OCI-LY1 (cell line): Measurements from ENCODE around the gene MICALL2.

Experiments
- H2AFZ ChIP-seq: fragments of 200-600 bp; sonication (generic), shearing (Covaris generic); 2 replicates; pipeline ENCODE4 v1.6.0; 2014; ENCODE audit warnings: antibody characterized with exemption, mild to moderate bottlenecking, low read length
- H3F3A ChIP-seq: fragments of 200-600 bp; sonication (generic), shearing (Covaris generic); 2 replicates; pipeline ENCODE4 v1.6.0; 2014; ENCODE audit warnings: mild to moderate bottlenecking, antibody characterized with exemption, low read length, moderate library complexity; ENCODE audit not compliant: insufficient read depth
- H3K27ac ChIP-seq: fragments of 200-600 bp; sonication (generic); 2 replicates; pipeline ENCODE4 v1.5.1; 2014; ENCODE audit warnings: low read length, mixed run types, mild to moderate bottlenecking, low read depth; ENCODE audit not compliant: poor library complexity, severe bottlenecking
- H3K27me3 ChIP-seq: fragments of 200-600 bp; sonication (generic); 2 replicates; pipeline ENCODE4 v1.6.0; 2014; ENCODE audit warnings: antibody characterized with exemption, mild to moderate bottlenecking, low read length, moderate library complexity; ENCODE audit not compliant: insufficient read depth
- H3K36me3 ChIP-seq: fragments of 200-600 bp; sonication (generic); 2 replicates; pipeline ENCODE4 v1.6.1; 2014; ENCODE audit warnings: mild to moderate bottlenecking, antibody characterized with exemption, low read length, moderate library complexity, mixed read lengths; ENCODE audit not compliant: insufficient read depth
- H3K4me1 ChIP-seq: fragments of 200-600 bp; sonication (generic); 2 replicates; pipeline ENCODE4 v1.5.1; 2014; ENCODE audit warnings: mild to moderate bottlenecking, low read length, moderate library complexity; ENCODE audit not compliant: insufficient read depth, severe bottlenecking
- H3K4me2 ChIP-seq: fragments of 200-600 bp; sonication (generic), shearing (Covaris generic); 2 replicates; pipeline ENCODE4 v1.6.1; 2014; ENCODE audit warnings: low read length
- H3K4me3 ChIP-seq: fragments of 200-600 bp; sonication (generic); 2 replicates; pipeline ENCODE4 v1.5.1; 2014; ENCODE audit warnings: low read length, low read depth, mild to moderate bottlenecking, mixed read lengths; ENCODE audit not compliant: poor library complexity, severe bottlenecking
- H3K79me2 ChIP-seq: fragments of 200-600 bp; shearing (Covaris generic); 2 replicates; pipeline ENCODE4 v1.6.1; 2016; ENCODE audit warnings: mixed run types, low read length, mixed read lengths; ENCODE audit not compliant: insufficient read depth
- H3K9ac ChIP-seq: fragments of 200-600 bp; sonication (generic), shearing (Covaris generic); 2 replicates; pipeline ENCODE4 v1.6.1; 2014; ENCODE audit warnings: mild to moderate bottlenecking, low read length, mixed read lengths
- H3K9me2 ChIP-seq: fragments of 200-600 bp; sonication (generic), shearing (Covaris generic); 2 replicates; pipeline ENCODE4 v1.6.1; 2014; ENCODE audit warnings: low read depth, mild to moderate bottlenecking, low read length, mixed read lengths
- H3K9me3 ChIP-seq: fragments of 200-600 bp; shearing (Covaris generic); 2 replicates; pipeline ENCODE4 v1.6.1; 2014; ENCODE audit warnings: low read length, mixed read lengths
- H4K20me1 ChIP-seq: fragments of 200-600 bp; sonication (generic), shearing (Covaris generic); 2 replicates; pipeline ENCODE4 v1.6.0; 2016; ENCODE audit warnings: mild to moderate bottlenecking, low read length; ENCODE audit not compliant: insufficient read depth
- EZH2 ChIP-seq: fragments of 200-600 bp; sonication (generic), shearing (Covaris generic); IDR thresholded peaks from 2 replicates; pipeline ENCODE4 v1.8.0; 2017; ENCODE audit warnings: borderline replicate concordance, mixed run types, mild to moderate bottlenecking, antibody characterized with exemption, low read length, moderate library complexity, mixed read lengths
- TF ChIP-seq, protein P1 (sequence below): fragments of 200-600 bp; sonication (generic), shearing (Covaris generic); IDR thresholded peaks from 2 replicates; pipeline ENCODE4 v1.5.1; 2017; ENCODE audit warnings: mild to moderate bottlenecking, antibody characterized with exemption, low read length, moderate library complexity, mixed read lengths

MICALL2 gene

DNA sequence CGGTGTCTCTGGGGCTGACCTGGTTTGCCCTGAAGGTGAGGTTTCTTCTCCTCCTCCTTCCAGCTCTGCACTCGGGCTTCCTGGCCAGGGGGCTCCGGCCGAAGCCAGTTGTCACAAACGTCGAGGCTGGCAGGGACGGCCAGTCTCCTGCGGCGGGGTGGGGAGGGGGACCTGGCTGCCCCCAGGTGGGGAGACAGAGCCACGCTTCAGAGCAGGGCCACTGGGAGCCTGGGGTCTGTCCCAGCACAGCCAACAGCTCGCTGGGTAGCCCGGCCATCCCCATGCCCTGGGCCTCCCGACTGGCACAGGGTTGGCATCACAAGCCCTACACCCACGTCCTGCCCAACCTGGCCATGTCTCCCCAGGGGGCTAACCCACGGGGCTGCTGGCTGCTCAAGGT is 20.4 kb downstream of the MICALL2 start:
- no peak overlapping the region for H3K4me3 ChIP-seq
- H3K4me2 ChIP-seq = no peak overlapping the region
- H3K79me2 ChIP-seq = no peaks in the 10 kb centered on the region
- no peaks in the 10 kb centered on the region for H3F3A ChIP-seq
- no peak overlapping the region for H2AFZ ChIP-seq
- H3K9me3 ChIP-seq = no peaks in the 10 kb centered on the region
- H3K36me3 ChIP-seq = no peaks in the 10 kb centered on the region
- no peak overlapping the region for H3K9ac ChIP-seq
- no peaks in the 10 kb centered on the region for H3K9me2 ChIP-seq
- TF ChIP-seq EZH2 = no peak
- TF ChIP-seq, protein P1, sequence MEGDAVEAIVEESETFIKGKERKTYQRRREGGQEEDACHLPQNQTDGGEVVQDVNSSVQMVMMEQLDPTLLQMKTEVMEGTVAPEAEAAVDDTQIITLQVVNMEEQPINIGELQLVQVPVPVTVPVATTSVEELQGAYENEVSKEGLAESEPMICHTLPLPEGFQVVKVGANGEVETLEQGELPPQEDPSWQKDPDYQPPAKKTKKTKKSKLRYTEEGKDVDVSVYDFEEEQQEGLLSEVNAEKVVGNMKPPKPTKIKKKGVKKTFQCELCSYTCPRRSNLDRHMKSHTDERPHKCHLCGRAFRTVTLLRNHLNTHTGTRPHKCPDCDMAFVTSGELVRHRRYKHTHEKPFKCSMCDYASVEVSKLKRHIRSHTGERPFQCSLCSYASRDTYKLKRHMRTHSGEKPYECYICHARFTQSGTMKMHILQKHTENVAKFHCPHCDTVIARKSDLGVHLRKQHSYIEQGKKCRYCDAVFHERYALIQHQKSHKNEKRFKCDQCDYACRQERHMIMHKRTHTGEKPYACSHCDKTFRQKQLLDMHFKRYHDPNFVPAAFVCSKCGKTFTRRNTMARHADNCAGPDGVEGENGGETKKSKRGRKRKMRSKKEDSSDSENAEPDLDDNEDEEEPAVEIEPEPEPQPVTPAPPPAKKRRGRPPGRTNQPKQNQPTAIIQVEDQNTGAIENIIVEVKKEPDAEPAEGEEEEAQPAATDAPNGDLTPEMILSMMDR = no peak
- no peak overlapping the region for H3K27ac ChIP-seq
- H3K4me1 ChIP-seq = no peaks in the 10 kb centered on the region
- no peaks in the 10 kb centered on the region for H4K20me1 ChIP-seq
- H3K27me3 ChIP-seq = peaks cover 4% of the 10 kb centered on the region; the same call in 1 of the 2 replicates

DNA sequence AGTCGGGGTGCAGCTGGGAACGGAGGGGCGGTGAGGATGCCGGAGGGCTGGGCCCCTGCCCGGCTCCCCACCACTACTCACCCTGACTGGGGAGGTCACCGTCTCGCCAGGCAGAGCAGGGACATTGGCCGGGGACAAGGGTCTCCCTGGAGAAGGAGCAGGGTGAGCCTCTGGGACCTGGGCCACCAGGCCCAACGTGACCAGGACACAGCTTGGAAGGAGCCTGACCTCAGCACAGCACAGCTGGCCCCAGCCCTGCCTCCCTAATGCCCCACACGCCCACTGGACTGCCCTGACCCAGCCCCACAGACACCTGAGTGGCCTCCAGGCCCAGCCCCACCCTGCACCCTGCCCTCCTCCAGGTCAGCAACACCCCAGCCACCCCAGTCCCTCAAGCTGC is 21.1 kb downstream of the MICALL2 start:
- Histone ChIP-seq H3K36me3 (no peaks in the 10 kb centered on the region), H4K20me1 (no peaks in the 10 kb centered on the region), H3K4me1 (no peaks in the 10 kb centered on the region), H3K9me2 (no peaks in the 10 kb centered on the region), H3K9ac (no peak overlapping the region), H3K79me2 (no peaks in the 10 kb centered on the region), H3K27me3 (peaks cover 4% of the 10 kb centered on the region; the same call in 1 of the 2 replicates), H3K4me2 (no peak overlapping the region), H3K9me3 (no peaks in the 10 kb centered on the region), H2AFZ (no peak overlapping the region), H3F3A (no peaks in the 10 kb centered on the region), H3K27ac (no peak overlapping the region), H3K4me3 (no peak overlapping the region)
- TF ChIP-seq, protein P1 = no peak
- TF ChIP-seq EZH2 = no peak

DNA sequence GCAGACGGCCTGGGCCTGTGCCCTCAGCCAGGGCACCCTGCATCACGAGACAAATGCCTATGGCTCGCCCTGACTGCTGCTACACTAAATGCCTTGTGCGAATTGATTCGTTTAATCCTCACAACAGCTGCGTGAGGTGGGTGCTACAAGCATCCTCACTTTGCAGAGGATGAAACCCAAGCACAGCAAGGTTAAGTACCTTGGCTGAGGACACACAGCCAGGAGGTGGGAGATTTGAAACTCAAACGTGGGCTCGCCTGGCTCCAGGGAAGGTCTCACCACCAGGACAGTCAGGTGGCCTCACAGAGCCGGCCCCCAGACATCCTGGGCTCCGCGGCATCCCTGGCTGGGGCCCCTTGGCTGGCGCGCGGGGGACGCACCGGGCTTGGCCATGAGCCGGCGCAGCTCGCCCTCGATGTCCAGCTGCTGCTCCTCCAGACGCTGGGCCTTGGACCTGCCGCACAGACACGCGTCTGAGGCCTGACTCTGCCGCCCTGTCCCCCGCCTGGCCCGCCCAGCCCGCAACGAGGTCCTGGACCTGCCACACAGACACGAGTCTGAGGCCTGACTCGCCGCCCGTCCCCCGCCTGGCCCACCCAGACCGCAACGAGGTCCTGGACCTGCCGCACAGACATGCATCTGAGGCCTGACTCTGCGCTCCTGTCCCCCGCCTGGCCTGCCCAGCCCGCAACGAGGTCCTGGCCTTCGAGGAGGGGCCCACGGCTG is 22.0 kb downstream of the MICALL2 start:
- no peaks in the 10 kb centered on the region for H3K4me1 ChIP-seq
- no peaks in the 10 kb centered on the region for H3K36me3 ChIP-seq
- no peak for TF ChIP-seq EZH2
- TF ChIP-seq, protein P1 = no peak
- H3K9me3 ChIP-seq = no peaks in the 10 kb centered on the region
- peaks cover 4% of the 10 kb centered on the region; the same call in 1 of the 2 replicates for H3K27me3 ChIP-seq
- H3K9me2 ChIP-seq = no peaks in the 10 kb centered on the region
- no peak overlapping the region for H3K4me3 ChIP-seq
- H3K4me2 ChIP-seq = no peak overlapping the region
- no peaks in the 10 kb centered on the region for H4K20me1 ChIP-seq
- H2AFZ ChIP-seq = no peak overlapping the region
- H3F3A ChIP-seq = no peaks in the 10 kb centered on the region
- H3K9ac ChIP-seq = no peak overlapping the region
- H3K27ac ChIP-seq = no peak overlapping the region
- H3K79me2 ChIP-seq = no peaks in the 10 kb centered on the region
